Measurements from ENCODE around the gene THSD8. TPM values are rescaled to one million over a fixed set of nuclear protein-coding genes. Genes with fewer than 3 reads are reported as not detected.

THSD8 gene
- total and polyA plus RNA-seq, 2 donors (not counting 1 experiment from before 2014, with no cell fraction given) = not detected

DNA sequence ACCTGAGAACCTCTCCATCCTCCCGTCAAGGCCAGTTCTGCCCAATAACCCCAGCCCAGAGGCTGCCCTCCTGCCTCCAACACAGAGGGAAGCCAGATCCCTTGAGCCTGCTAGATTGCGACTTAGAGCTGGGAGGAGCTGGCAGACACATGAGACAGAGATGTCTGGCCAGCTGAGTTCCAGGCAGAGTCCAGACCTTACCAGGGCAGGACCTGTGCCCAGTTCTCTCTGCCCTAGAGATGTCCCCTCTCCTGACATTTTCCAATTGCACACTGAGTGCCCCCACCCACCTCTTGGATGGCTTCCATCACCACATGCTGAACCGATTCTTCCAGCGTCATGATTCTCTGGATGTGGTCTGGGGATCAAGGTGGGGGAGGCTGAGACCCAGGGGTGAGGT, 29.5 kb upstream of the THSD8 start:
- ATAC-seq (ENCODE audit: low read depth) (no peak), DNase-seq (no peak)
- no peak overlapping the region for H3K9ac ChIP-seq (ENCODE audit: low read length)
- H3K27ac Mint-ChIP-seq = no peak overlapping the region
- ChIA-PET POLR2A (no interaction called here), CTCF (interaction anchor here (1.2 to 27.9 kb wide), 3 partner anchors 10 to 76 kb away, joined by 3 to 1147 read pairs (median 353); partner anchors contain the start of genes JUNB, PRDX2, RNASEH2A and THSD8)
- 95% methylated on average over 2 of the region's 4 CpGs for WGBS (ENCODE audit: insufficient coverage)
- intact Hi-C loops (cut with micrococcal nuclease) = no loop called here
- peaks cover 18% of the 10 kb centered on the region for H3K4me1 Mint-ChIP-seq
- no peaks in the 10 kb centered on the region for H3K27me3 Mint-ChIP-seq
- H3K4me3 Mint-ChIP-seq = no peak overlapping the region
- peaks cover 7 to 14% of the 10 kb centered on the region in 2 donors for H3K4me1 ChIP-seq (ENCODE audit: control insufficient read depth in 2 of 2, insufficient read depth in 2 of 2, low read length in 2 of 2)
- no peaks in the 10 kb centered on the region for H3K27me3 ChIP-seq (replicated peaks in 1 of 4; ENCODE audit: control extremely low read depth in 1 of 4, control insufficient read depth in 3 of 4, insufficient read depth in 4 of 4, low read length in 3 of 4)
- H3K9me3 Mint-ChIP-seq (ENCODE audit: insufficient read depth) = no peaks in the 10 kb centered on the region
- H3K79me2 ChIP-seq (ENCODE audit: control insufficient read depth, insufficient read depth, low read length) = peaks cover 2% of the 10 kb centered on the region
- no peaks in the 10 kb centered on the region for H3K9me3 ChIP-seq (ENCODE audit: control extremely low read depth in 1 of 3, control insufficient read depth in 2 of 3, insufficient read depth in 1 of 3, low read length in 2 of 3)
- TF ChIP-seq, protein P1, sequence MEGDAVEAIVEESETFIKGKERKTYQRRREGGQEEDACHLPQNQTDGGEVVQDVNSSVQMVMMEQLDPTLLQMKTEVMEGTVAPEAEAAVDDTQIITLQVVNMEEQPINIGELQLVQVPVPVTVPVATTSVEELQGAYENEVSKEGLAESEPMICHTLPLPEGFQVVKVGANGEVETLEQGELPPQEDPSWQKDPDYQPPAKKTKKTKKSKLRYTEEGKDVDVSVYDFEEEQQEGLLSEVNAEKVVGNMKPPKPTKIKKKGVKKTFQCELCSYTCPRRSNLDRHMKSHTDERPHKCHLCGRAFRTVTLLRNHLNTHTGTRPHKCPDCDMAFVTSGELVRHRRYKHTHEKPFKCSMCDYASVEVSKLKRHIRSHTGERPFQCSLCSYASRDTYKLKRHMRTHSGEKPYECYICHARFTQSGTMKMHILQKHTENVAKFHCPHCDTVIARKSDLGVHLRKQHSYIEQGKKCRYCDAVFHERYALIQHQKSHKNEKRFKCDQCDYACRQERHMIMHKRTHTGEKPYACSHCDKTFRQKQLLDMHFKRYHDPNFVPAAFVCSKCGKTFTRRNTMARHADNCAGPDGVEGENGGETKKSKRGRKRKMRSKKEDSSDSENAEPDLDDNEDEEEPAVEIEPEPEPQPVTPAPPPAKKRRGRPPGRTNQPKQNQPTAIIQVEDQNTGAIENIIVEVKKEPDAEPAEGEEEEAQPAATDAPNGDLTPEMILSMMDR (IDR thresholded peaks at IDR 0.05) = no peak
- no peak for TF ChIP-seq EZH2 (IDR thresholded peaks at IDR 0.05; ENCODE audit: borderline replicate concordance, insufficient read depth, low read depth, low read length, poor library complexity, severe bottlenecking)
- no peak overlapping the region for H3K4me3 ChIP-seq (ENCODE audit: control extremely low read depth in 1 of 5, extremely low read depth in 1 of 5, insufficient read depth in 1 of 5, low read depth in 2 of 5, low read length in 4 of 5)
- no peak overlapping the region for H2AFZ ChIP-seq (ENCODE audit: insufficient read depth, low read depth, low read length, poor library complexity, severe bottlenecking)
- no peak overlapping the region for H3K27ac ChIP-seq (ENCODE audit: low read length in 2 of 2)
- no peaks in the 10 kb centered on the region for H3K36me3 ChIP-seq (replicated peaks in 1 of 2; ENCODE audit: control extremely low read depth in 1 of 2, control insufficient read depth in 1 of 2, extremely low read depth in 1 of 2, insufficient read depth in 2 of 2, low read length in 1 of 2)
- H4K20me1 ChIP-seq (ENCODE audit: control insufficient read depth, insufficient read depth, low read length, poor library complexity, severe bottlenecking) = no peaks in the 10 kb centered on the region
- no peak overlapping the region for H3K4me2 ChIP-seq (replicated peaks; ENCODE audit: low read depth, low read length, poor library complexity, severe bottlenecking)

DNA sequence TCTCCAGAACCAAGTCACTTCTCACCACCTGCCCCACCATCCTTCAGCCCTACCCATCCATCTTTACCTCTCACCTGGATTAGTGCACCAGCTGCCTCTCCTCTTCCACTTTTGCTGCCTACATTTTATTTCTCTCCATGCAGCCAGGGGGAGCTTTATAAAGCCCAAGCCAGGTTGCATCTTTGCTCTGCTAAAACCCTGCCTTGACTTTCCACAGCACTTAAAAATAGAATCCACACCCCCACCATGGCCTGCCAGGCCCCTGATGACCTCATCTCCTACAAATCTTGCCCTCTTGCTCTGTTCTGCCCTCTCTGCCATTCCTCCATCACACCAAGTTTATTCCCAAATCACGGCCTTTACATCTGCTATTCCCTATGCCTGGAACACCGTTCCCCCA, 28.3 kb upstream of the THSD8 start:
- Mint-ChIP-seq H3K27me3 (no peaks in the 10 kb centered on the region), H3K9me3 (ENCODE audit: insufficient read depth) (no peaks in the 10 kb centered on the region), H3K27ac (peak overlapping the region; percentile 5), H3K4me1 (peaks cover 28% of the 10 kb centered on the region), H3K4me3 (peak overlapping the region; percentile 29)
- Histone ChIP-seq H2AFZ (ENCODE audit: insufficient read depth, low read depth, low read length, poor library complexity, severe bottlenecking) (no peak overlapping the region), H3K27me3 (replicated peaks in 1 of 4; ENCODE audit: control extremely low read depth in 1 of 4, control insufficient read depth in 3 of 4, insufficient read depth in 4 of 4, low read length in 3 of 4) (no peaks in the 10 kb centered on the region), H3K36me3 (replicated peaks in 1 of 2; ENCODE audit: control extremely low read depth in 1 of 2, control insufficient read depth in 1 of 2, extremely low read depth in 1 of 2, insufficient read depth in 2 of 2, low read length in 1 of 2) (no peaks in the 10 kb centered on the region), H3K79me2 (ENCODE audit: control insufficient read depth, insufficient read depth, low read length) (peaks cover 2% of the 10 kb centered on the region), H3K9me3 (ENCODE audit: control extremely low read depth in 1 of 3, control insufficient read depth in 2 of 3, insufficient read depth in 1 of 3, low read length in 2 of 3) (no peaks in the 10 kb centered on the region), H3K9ac (ENCODE audit: low read length) (no peak overlapping the region), H4K20me1 (ENCODE audit: control insufficient read depth, insufficient read depth, low read length, poor library complexity, severe bottlenecking) (no peaks in the 10 kb centered on the region), H3K4me1 (ENCODE audit: control insufficient read depth in 2 of 2, insufficient read depth in 2 of 2, low read length in 2 of 2) (peaks cover 12 to 26% of the 10 kb centered on the region in 2 donors), H3K27ac (ENCODE audit: low read length in 2 of 2) (no peak overlapping the region), H3K4me2 (replicated peaks; ENCODE audit: low read depth, low read length, poor library complexity, severe bottlenecking) (no peak overlapping the region), H3K4me3 (ENCODE audit: control extremely low read depth in 1 of 5, extremely low read depth in 1 of 5, insufficient read depth in 1 of 5, low read depth in 2 of 5, low read length in 4 of 5) (no peak overlapping the region)
- ATAC-seq (ENCODE audit: low read depth) (no peak), DNase-seq (no peak)
- POLR2A ChIA-PET = interaction anchor here (6.9 kb wide), 1 partner anchor 20 kb away, joined by 233 read pairs; the partner anchor contains the start of gene JUNB
- 100% methylated on average over 2 of the region's 2 CpGs for WGBS (ENCODE audit: insufficient coverage)
- CTCF ChIA-PET = interaction anchor here (1.0 to 27.9 kb wide), 5 partner anchors 7 to 86 kb away, joined by 3 to 1147 read pairs (median 22); partner anchors contain the start of genes JUNB, PRDX2, RNASEH2A and THSD8
- intact Hi-C loops (cut with micrococcal nuclease) = no loop called here
- TF ChIP-seq, protein P1 (IDR thresholded peaks at IDR 0.05) = no peak
- TF ChIP-seq EZH2 (IDR thresholded peaks at IDR 0.05; ENCODE audit: borderline replicate concordance, insufficient read depth, low read depth, low read length, poor library complexity, severe bottlenecking) = no peak
